HepG2 (cell line): ENCODE measurements around the gene ZFP3. TPM values are rescaled to one million over a fixed set of nuclear protein-coding genes. Genes with fewer than 3 reads are reported as not detected.
"Not testable (repeated sequence)": the region's sequence is repeated elsewhere in the genome, so short reads cannot be mapped to it uniquely, and the experiment has no call there.

Experiments used
- ATAC-seq: fragments of 200-7000 bp; cut with Tn5 transposase; 3 replicates; pipeline ENCODE4 v1.9.1; 2020; ENCODE audit warnings: mild to moderate bottlenecking, moderate library complexity
- BruUV-seq: library from RNA; stranded (reverse); fragments of 400-500 nt; replicated peaks from 2 replicates; lab custom pipeline; 2021; lab: Mats Ljungman, UMichigan
- CTCF ChIA-PET: fragments of 300-600 bp; formaldehyde crosslinking; extraction: SDS; loops from one replicate; lab custom pipeline; 2021; ENCODE audit warnings: low total read pairs, inconsistent platforms, low intra/inter-chr PET ratio; lab: Yijun Ruan, JAX
- POLR2A ChIA-PET: fragments of 350-600 bp; sonication (Branson Sonifier 250); formaldehyde crosslinking; loops from one replicate; lab custom pipeline; 2020; ENCODE audit warnings: antibody characterized with exemption, inconsistent platforms; lab: Yijun Ruan, JAX
- DNase-seq: peaks from one replicate; pipeline ENCODE4 v3.0.0-alpha.2; 2015; ENCODE audit warnings: low spot score
- FAIRE-seq: peaks from 3 replicates; lab custom pipeline; 2011; peaks lifted over from hg19 to GRCh38; lab: Jason Lieb, UNC
- H2AFZ ChIP-seq: one replicate; pipeline ENCODE4 v1.6.1; 2011; ENCODE audit warnings: low read length, inconsistent platforms
- H3K27ac ChIP-seq: fragments of 300-600 bp; 3 replicates; pipeline ENCODE4 v1.8.0; 2011; ENCODE audit warnings: mixed run types, mild to moderate bottlenecking, mixed read lengths, low read length, inconsistent platforms; ENCODE audit not compliant: insufficient read depth; ENCODE audit errors: extremely low read length
- H3K27me3 ChIP-seq, 2 experiments: fragments of 200-600 bp in 1 of 2; 2 replicates in 1 of 2; 3 replicates in 1 of 2; pipeline versions ENCODE4 v1.6.0 to v1.8.0; 2011; ENCODE audit warnings: low read length in 2 of 2, mild to moderate bottlenecking in 2 of 2, moderate library complexity in 2 of 2, inconsistent platforms in 1 of 2; ENCODE audit not compliant: insufficient read depth in 2 of 2, control insufficient read depth in 1 of 2
- H3K36me3 ChIP-seq, 2 experiments: fragments of 200-600 bp in 1 of 2; replicated peaks in 1 of 2; 2 replicates in 1 of 2; 3 replicates in 1 of 2; pipeline versions ENCODE4 v1.5.1 to v1.8.0; 2011; ENCODE audit warnings: low read length in 2 of 2, inconsistent platforms in 1 of 2; ENCODE audit not compliant: insufficient read depth in 2 of 2, control insufficient read depth in 1 of 2
- H3K4me1 ChIP-seq: 2 replicates; pipeline ENCODE4 v1.5.1; 2012; ENCODE audit warnings: low read length, inconsistent platforms; ENCODE audit not compliant: insufficient read depth
- H3K4me2 ChIP-seq: 2 replicates; pipeline ENCODE4 v1.6.0; 2011; ENCODE audit warnings: low read depth, low read length, inconsistent platforms
- H3K4me3 ChIP-seq, 3 experiments: fragments of 200-600 bp in 1 of 3; sonication (generic), shearing (Covaris generic) in 1 of 3; replicated peaks in 1 of 3; 2 replicates each; pipeline ENCODE4 v1.5.1; 2011 to 2016; ENCODE audit warnings: low read length in 3 of 3, inconsistent platforms in 2 of 3, low read depth in 2 of 3, mild to moderate bottlenecking in 2 of 3, control low read depth in 1 of 3, mixed read lengths in 1 of 3; ENCODE audit not compliant: insufficient read depth in 1 of 3
- H3K79me2 ChIP-seq: one replicate; pipeline ENCODE4 v1.6.1; 2011; ENCODE audit warnings: low read length, inconsistent platforms; ENCODE audit not compliant: insufficient read depth
- H3K9ac ChIP-seq: 2 replicates; pipeline ENCODE4 v1.6.0; 2011; ENCODE audit warnings: mild to moderate bottlenecking, low read depth, low read length, inconsistent platforms; ENCODE audit not compliant: insufficient read depth
- H3K9me3 ChIP-seq: 2 replicates; pipeline ENCODE4 v1.5.1; 2012; ENCODE audit warnings: mild to moderate bottlenecking, low read length
- H4K20me1 ChIP-seq: 2 replicates; pipeline ENCODE4 v1.6.0; 2011; ENCODE audit warnings: inconsistent platforms, mild to moderate bottlenecking, low read length, moderate library complexity; ENCODE audit not compliant: insufficient read depth
- EHMT2 ChIP-seq: fragments of 200-600 bp; sonication (generic); IDR thresholded peaks from 2 replicates; pipeline ENCODE4 v1.7.0; 2017; ENCODE audit warnings: antibody characterized with exemption, low read depth, low read length, borderline replicate concordance
- HMGXB4 ChIP-seq, 2 experiments: sonication (generic) in 1 of 2; formaldehyde crosslinking in 1 of 2; IDR thresholded peaks; 2 replicates each; pipeline versions ENCODE4 v1.4.0 to v1.6.1; 2018 to 2020; ENCODE audit warnings: missing genetic modification reagents in 2 of 2, borderline replicate concordance in 1 of 2, low read depth in 1 of 2, mild to moderate bottlenecking in 1 of 2, missing biosample characterization in 1 of 2
- ZBTB7B ChIP-seq: sonication (generic); formaldehyde crosslinking; IDR thresholded peaks from 2 replicates; pipeline ENCODE4 v1.4.0; 2020; ENCODE audit warnings: missing genetic modification reagents
- ZNF234 ChIP-seq: sonication (generic); formaldehyde crosslinking; conservative IDR thresholded peaks from 2 replicates; pipeline ENCODE4 v1.5.1; 2020; ENCODE audit warnings: mild to moderate bottlenecking, missing genetic modification reagents
- WGBS: methylation state at CpG from one replicate; pipeline ENCODE4 v1.1.6; 2017; ENCODE audit warnings: low lambda C conversion rate; 5-methylcytosine and 5-hydroxymethylcytosine counted together
- in situ Hi-C: cut with HindIII; loops from 2 replicates; pipeline ENCODE4 v1.10.0; 2017; ENCODE audit warnings: low pct_unique_long_range_greater_than_20kb; ENCODE audit not compliant: extremely low pct_ligation_motif_present
- intact Hi-C: fragments of 100-400 bp; cut with micrococcal nuclease; formaldehyde crosslinking; loops from one replicate; pipeline ENCODE4 v1.10.0; 2022; ENCODE audit not compliant: unreplicated experiment
- polyA plus RNA-seq, 8 experiments: library from polyadenylated mRNA; depleted of rRNA in 3 of 8; stranded (reverse) in 7 of 8; unstranded in 1 of 8; fragments of >200 nt; fragmentation: Illumina TruSeq in 4 of 8; extraction: Trizol in 4 of 8; gene quantifications; 2 replicates each; pipeline versions ENCODE4 v1.2.1 to v1.2.3, GENCODE V29; 2011 to 2016; ENCODE audit warnings: low read depth in 4 of 8, missing spikeins in 1 of 8, mixed read lengths in 1 of 8; ENCODE audit not compliant: insufficient read depth in 1 of 8
- total RNA-seq, 5 experiments: library from RNA; depleted of rRNA; stranded (reverse); fragments of >200 nt; fragmentation: Illumina TruSeq; extraction: Trizol; gene quantifications; 2 replicates each; pipeline ENCODE4 v1.2.3, GENCODE V29; 2016; ENCODE audit warnings: low read depth in 1 of 5

Gene ZFP3
- total and polyA plus RNA-seq, 2 of the 13 experiments (the other 11 are each of a cell fraction or from before 2014, with no cell fraction given), result not detected

DNA sequence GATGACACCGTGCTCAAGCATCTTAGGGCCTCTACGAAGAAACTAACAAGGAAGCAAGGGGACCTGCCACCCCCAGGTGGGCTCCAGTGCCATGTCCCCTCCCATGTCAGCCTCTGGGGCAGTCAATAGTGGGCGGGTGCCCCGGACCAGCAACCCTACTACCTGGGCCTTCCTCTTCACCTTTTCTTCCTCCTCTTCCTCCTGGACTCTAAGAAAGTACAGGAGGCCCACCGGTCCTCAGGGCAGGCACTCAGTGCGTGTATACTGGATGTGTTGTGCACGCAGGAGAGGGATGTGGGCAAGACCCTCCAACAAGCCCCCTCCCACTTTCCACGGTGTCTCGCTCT is 59.9 kb downstream of the ZFP3 start:
- CTCF ChIA-PET, H3K79me2 ChIP-seq, POLR2A ChIA-PET, H2AFZ ChIP-seq, FAIRE-seq, H3K4me2 ChIP-seq, H3K27ac ChIP-seq, H3K36me3 ChIP-seq, H3K9ac ChIP-seq, DNase-seq, H3K9me3 ChIP-seq, in situ Hi-C loops, intact Hi-C loops, BruUV-seq, H4K20me1 ChIP-seq, H3K4me3 ChIP-seq, ATAC-seq: not testable (repeated sequence)
- 71% methylated on average over 8 of the region's 9 CpGs for WGBS
- Histone ChIP-seq H3K27me3 (peaks cover 2 to 14% of the 10 kb centered on the region in 2 experiments; a peak in 4 of 5 replicates), H3K4me1 (peaks cover 20% of the 10 kb centered on the region)

DNA sequence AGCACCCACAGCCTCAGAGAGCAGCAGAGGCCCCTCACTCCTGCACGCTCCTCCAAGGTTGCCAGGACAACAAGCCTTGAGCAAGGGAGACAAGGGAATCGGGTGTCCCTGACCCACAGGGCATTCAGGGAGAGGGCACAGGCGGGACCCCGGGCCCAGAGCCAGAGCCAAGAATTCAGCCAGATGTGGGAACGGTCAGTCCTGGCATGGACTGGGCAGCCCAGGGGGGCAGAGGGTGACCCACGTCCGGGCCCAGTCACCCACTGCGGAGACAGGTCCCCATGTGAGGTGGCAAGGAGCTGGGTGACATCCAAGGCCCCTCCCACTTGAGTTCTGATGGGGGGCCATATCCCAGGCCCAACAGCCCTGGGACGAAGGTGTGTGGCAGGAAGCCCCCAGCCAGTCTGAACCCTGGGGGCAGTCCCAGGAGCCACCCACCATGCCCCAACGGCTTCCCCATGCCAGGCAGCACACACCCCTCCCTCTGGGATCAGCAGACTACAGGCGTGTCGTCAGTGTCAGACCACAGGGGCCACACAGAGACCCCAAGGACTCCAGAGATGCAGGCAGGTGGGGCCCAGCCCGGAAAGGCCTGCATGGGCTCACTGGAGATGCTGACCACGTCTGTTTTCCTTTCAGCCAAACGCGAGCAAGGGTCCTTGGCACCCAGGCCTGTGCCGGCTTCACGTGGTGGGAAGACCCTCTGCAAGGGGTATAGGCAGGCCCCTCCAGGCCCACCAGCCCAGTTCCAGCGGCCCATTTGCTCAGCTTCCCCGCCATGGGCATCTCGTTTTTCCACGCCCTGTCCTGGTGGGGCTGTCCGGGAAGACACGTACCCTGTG is 60.6 kb downstream of the ZFP3 start:
- H3K79me2 ChIP-seq, result no peaks in the 10 kb centered on the region
- in situ Hi-C loops, result no loop called here
- no TSS peak for BruUV-seq
- 30% methylated on average over 5 of the region's 24 CpGs for WGBS
- CTCF ChIA-PET, result no interaction called here
- no peak overlapping the region for H3K4me3 ChIP-seq
- no peaks in the 10 kb centered on the region for H3K36me3 ChIP-seq
- no peaks in the 10 kb centered on the region for H4K20me1 ChIP-seq
- H3K9me3 ChIP-seq, result no peaks in the 10 kb centered on the region
- H2AFZ ChIP-seq, result no peak overlapping the region
- H3K4me1 ChIP-seq, result peaks cover 20% of the 10 kb centered on the region
- FAIRE-seq (no peak), DNase-seq (no peak), ATAC-seq (no peak)
- no peak overlapping the region for H3K27ac ChIP-seq
- POLR2A ChIA-PET, result no interaction called here
- peaks cover 2 to 11% of the 10 kb centered on the region in 2 experiments; a peak in 3 of 5 replicates for H3K27me3 ChIP-seq
- H3K4me2 ChIP-seq, result no peak overlapping the region
- intact Hi-C loops, result no loop called here
- H3K9ac ChIP-seq, result no peak overlapping the region
- TF ChIP-seq HMGXB4 (CRISPR knock-in tag; IDR thresholded peaks at IDR 0.05; ENCODE audit: borderline replicate concordance in 1 of 2, low read depth in 1 of 2), result no peak
- no peak for TF ChIP-seq ZNF234 (CRISPR knock-in tag)
- TF ChIP-seq EHMT2, result no peak
- TF ChIP-seq ZBTB7B (CRISPR knock-in tag), result no peak
